Choroid plexus epithelial cell (primary cell): ENCODE data around the gene PHYH.

Experiments used
- DNase-seq: peaks from one replicate; pipeline ENCODE4 v3.0.0-alpha.2; 2010; ENCODE audit warnings: low read depth
- H3K4me3 ChIP-seq: 2 replicates; pipeline ENCODE4 v1.5.1; 2011; ENCODE audit warnings: low read depth, mild to moderate bottlenecking, control low read depth, low read length, moderate library complexity
- TF ChIP-seq, protein P1 (sequence below): conservative IDR thresholded peaks from 2 replicates; pipeline ENCODE4 v1.5.1; 2011; ENCODE audit warnings: low read depth, mild to moderate bottlenecking, control low read depth, inconsistent platforms, low read length, moderate library complexity

The PHYH gene

DNA sequence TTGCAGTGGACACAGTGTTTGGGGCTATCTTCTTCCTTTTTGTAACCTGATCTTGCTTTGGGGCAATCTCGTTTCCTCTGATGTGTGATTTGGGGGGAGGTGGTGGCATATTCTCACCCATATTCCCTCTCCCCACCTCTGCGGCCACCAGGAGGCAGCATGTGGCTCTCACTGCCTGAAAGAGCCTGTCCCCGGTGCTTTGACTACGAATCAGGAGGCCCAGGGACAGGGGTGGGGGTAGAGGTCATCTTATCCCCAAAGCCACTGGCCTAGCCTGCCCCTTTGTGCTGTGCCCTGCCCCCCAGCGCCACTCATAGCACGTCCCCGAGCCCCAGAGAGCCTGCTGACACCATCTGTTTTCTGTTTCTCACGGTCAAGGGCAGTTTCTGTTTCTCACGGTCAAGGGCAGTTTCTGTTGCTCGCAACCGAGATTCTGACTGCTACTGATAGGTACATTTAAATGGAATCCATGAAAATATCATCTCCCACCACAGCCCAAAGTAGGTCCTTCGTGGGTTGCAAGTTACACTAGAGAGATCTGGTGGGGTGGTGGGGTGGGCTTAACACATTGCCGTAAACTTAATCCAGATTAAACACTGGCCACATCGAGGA is 28.2 kb downstream of the PHYH start:
- peak overlapping the region; percentile 48 for H3K4me3 ChIP-seq
- DNase-seq = peak; percentile 29
- TF ChIP-seq, protein P1, sequence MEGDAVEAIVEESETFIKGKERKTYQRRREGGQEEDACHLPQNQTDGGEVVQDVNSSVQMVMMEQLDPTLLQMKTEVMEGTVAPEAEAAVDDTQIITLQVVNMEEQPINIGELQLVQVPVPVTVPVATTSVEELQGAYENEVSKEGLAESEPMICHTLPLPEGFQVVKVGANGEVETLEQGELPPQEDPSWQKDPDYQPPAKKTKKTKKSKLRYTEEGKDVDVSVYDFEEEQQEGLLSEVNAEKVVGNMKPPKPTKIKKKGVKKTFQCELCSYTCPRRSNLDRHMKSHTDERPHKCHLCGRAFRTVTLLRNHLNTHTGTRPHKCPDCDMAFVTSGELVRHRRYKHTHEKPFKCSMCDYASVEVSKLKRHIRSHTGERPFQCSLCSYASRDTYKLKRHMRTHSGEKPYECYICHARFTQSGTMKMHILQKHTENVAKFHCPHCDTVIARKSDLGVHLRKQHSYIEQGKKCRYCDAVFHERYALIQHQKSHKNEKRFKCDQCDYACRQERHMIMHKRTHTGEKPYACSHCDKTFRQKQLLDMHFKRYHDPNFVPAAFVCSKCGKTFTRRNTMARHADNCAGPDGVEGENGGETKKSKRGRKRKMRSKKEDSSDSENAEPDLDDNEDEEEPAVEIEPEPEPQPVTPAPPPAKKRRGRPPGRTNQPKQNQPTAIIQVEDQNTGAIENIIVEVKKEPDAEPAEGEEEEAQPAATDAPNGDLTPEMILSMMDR = peak; percentile 80

DNA sequence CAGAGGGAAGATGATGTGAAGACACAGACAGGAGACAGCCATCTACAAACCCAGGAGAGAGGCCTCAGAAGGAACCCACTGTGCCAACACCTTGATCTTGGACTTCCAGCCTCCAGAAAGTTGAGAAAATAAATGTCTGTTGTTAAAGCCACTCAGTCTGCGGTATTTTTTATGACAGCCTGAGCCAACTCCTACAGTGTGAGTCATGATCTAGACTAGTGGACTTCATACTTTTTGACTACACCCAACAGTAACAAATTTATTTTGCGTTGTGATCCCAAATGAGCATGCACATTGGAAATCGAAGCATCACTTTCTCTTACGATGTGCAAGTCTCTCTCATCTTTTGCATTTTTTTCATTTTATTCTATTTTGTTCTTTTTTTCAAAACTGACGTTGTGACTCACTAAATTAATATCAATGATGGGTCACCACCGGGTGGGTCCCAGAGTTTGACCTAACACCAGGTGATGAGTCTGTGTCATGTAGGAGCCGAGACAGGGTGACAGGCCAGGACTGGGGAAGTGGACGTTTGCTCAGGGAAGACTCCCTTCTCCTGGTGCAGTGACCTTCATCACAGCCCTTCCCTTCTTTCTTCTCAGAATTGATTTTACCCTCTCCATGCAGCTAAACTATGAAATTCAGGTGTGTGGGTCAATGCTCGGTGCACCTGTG is 28.9 kb downstream of the PHYH start:
- DNase-seq = peak; percentile 4
- no peak overlapping the region for H3K4me3 ChIP-seq
- TF ChIP-seq, protein P1 = no peak

DNA sequence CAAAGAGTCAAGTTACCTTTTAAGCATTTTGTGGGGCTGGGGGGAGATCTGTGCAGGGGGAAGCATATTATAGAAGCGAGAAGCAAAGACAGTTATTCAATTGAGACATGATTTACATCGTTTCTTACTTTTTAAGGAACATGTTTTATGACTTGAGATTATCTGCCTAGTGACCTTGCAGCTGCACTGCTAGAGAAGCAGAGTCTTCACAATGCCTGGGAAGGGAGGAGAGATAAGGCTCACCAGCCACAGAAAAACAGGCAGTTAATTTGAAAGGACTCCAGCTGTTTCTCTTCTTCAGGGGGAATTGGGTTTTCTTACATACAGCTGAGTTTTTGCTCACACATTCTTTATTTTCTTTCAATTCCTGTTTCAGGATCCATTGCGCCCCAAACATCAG is 31.0 kb downstream of the PHYH start:
- TF ChIP-seq, protein P1 = no peak
- no peak overlapping the region for H3K4me3 ChIP-seq
- DNase-seq = no peak

DNA sequence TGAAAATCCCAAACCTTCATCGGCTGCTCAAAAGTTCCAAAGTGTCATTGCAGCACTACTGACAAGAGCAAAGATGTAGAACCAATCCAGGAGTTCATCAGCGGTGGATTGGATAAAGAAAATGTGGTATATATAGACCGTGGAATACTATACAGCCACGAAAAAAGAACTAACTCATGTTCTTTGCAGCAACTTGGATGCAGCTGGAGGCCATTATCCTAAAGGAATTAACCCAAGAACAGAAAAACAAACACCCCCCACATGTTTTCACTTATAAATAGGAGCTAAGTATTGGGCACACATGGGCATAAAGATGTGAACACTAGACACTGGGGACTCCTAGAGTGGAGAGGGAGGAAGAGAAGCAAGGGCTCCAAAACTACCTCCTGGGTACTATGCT is 31.6 kb downstream of the PHYH start:
- H3K4me3 ChIP-seq = no peak overlapping the region
- TF ChIP-seq, protein P1 = no peak
- DNase-seq = no peak

DNA sequence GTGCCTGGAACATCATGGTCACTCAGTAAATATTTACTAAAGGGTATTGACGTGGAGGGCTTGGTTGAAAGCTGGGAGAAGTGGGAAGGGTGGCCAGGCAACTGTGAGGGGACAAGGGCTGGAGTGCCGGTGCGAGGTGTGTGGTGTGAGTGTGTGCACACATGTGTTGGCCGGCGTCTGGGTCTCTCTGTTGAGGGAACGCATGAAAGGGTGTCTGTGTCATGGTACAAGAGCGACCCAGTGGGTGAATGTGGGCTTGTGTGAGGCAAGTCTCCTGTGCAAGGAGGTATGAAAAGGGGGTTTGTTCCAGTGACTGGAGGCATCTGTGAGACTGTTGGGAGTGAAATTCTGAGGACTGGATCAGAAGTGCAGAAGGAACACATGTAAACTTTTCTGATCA is 36.3 kb downstream of the PHYH start:
- TF ChIP-seq, protein P1 = no peak
- no peak overlapping the region for H3K4me3 ChIP-seq
- DNase-seq = no peak

DNA sequence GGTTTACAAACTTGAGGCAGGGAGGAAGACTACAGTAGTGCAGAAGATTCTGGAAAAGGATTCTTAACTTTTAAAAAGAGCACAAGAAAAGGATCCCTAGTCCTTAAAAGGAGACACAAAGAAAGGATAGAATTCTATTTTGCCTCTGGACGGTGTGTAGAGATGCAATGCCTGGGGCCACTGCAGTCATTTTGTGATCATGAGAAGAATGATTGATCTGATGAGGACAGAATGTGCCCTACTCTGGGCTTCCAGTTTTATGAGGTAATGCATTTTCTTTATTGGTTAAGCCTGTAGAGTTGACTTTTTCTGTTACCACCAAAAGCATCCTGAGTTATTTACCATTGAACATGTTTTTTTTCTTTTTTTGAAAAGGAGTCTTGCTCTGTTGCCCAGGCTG is 37.4 kb downstream of the PHYH start:
- TF ChIP-seq, protein P1 = no peak
- H3K4me3 ChIP-seq = no peak overlapping the region
- DNase-seq = no peak

DNA sequence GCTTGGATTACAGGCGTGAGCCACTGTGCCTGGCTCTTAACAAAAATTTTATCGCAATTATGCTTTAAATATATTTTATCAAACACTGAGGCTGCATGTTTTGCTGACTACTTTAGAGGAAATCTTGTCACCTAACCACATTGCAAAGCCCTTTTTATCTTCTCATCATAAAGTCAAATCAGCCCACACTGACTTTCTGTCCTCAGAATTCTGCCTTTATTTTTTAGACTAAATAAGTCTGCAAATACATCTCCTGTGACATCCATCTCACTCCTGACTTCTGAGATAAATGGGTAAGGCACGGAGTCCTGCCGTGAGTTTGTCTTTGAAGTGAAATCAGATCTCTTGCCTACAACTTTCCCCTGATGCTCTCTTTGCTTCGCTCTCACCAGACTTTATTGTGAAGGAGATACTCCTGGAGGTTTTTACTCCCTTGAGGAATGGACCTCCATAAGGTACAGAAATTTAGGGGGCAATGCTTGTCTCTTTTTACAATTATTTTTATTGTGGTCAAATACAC is 42.2 kb downstream of the PHYH start:
- TF ChIP-seq, protein P1 = no peak
- H3K4me3 ChIP-seq = no peak overlapping the region
- no peak for DNase-seq
